WTC11 (cell line): Measurements from ENCODE around the gene TUBE1. TPM values are rescaled to one million over a fixed set of nuclear protein-coding genes. Genes with fewer than 3 reads are reported as not detected.

Source experiments
- ATAC-seq: fragments of 200-7000 bp; cut with Tn5 transposase; 2 replicates; pipeline ENCODE4 v1.10.0; 2021; ENCODE audit warnings: mild to moderate bottlenecking, moderate library complexity
- CTCF ChIA-PET: fragments of 300-600 bp; sonication (Branson Sonifier 250); formaldehyde crosslinking; loops from one replicate; lab custom pipeline; 2021; ENCODE audit warnings: antibody characterized with exemption; lab: Charles Lee
- POLR2A ChIA-PET: fragments of 350-600 bp; sonication (Branson Sonifier 250); formaldehyde crosslinking; loops from one replicate; lab custom pipeline; 2021; ENCODE audit warnings: antibody characterized with exemption; lab: Charles Lee
- DNase-seq: peaks from one replicate; pipeline ENCODE4 v3.0.0; 2021; ENCODE audit warnings: low spot score
- H3K27ac Mint-ChIP-seq: 2 replicates; pipeline ENCODE4 v1.8.0; 2021; ENCODE audit warnings: mixed read lengths
- H3K27me3 Mint-ChIP-seq: 2 replicates; pipeline ENCODE4 v1.8.0; 2021; ENCODE audit warnings: low read depth, mild to moderate bottlenecking, moderate library complexity, mixed read lengths
- H3K36me3 Mint-ChIP-seq: 2 replicates; pipeline ENCODE4 v1.8.0; 2021; ENCODE audit warnings: mixed read lengths
- H3K4me1 Mint-ChIP-seq: 2 replicates; pipeline ENCODE4 v1.8.0; 2022; ENCODE audit warnings: mixed read lengths
- H3K4me3 Mint-ChIP-seq: 2 replicates; pipeline ENCODE4 v1.8.0; 2021; ENCODE audit warnings: mild to moderate bottlenecking, moderate library complexity, mixed read lengths
- H3K9me3 Mint-ChIP-seq: 2 replicates; pipeline ENCODE4 v1.8.0; 2021; ENCODE audit warnings: mixed read lengths
- GABPB1 ChIP-seq: sonication (generic); formaldehyde crosslinking; IDR thresholded peaks from 2 replicates; pipeline ENCODE4 v1.8.1; 2023; ENCODE audit warnings: mild to moderate bottlenecking, missing genetic modification reagents
- MYBL2 ChIP-seq: sonication (generic); formaldehyde crosslinking; IDR thresholded peaks from 2 replicates; pipeline ENCODE4 v1.8.1; 2023; ENCODE audit warnings: mild to moderate bottlenecking, moderate library complexity, missing genetic modification reagents
- NR3C1 ChIP-seq: sonication (generic); formaldehyde crosslinking; conservative IDR thresholded peaks from 2 replicates; pipeline ENCODE4 v1.8.1; 2023; ENCODE audit warnings: low read depth, mild to moderate bottlenecking, missing genetic modification reagents
- TCF7 ChIP-seq: sonication (generic); formaldehyde crosslinking; IDR thresholded peaks from 2 replicates; pipeline ENCODE4 v1.8.0; 2022; ENCODE audit warnings: mild to moderate bottlenecking, low read depth, missing genetic modification reagents, moderate library complexity
- TEAD1 ChIP-seq: sonication (generic); formaldehyde crosslinking; IDR thresholded peaks from 2 replicates; pipeline ENCODE4 v1.8.0; 2022; ENCODE audit warnings: mild to moderate bottlenecking, missing genetic modification reagents
- TP53 ChIP-seq: sonication (generic); formaldehyde crosslinking; IDR thresholded peaks from 2 replicates; pipeline ENCODE4 v1.8.1; 2023; ENCODE audit warnings: mild to moderate bottlenecking, missing genetic modification reagents
- total RNA-seq: library from RNA; stranded (reverse); gene quantifications from 3 replicates; pipeline ENCODE4 v1.2.3, GENCODE V29; 2021
- TF ChIP-seq, protein P1 (sequence below): sonication (generic); formaldehyde crosslinking; IDR thresholded peaks from 2 replicates; pipeline ENCODE4 v1.8.1; 2022; ENCODE audit warnings: low read depth, missing genetic modification reagents, borderline replicate concordance
- TF ChIP-seq, protein P2 (sequence below): sonication (generic); formaldehyde crosslinking; IDR thresholded peaks from 2 replicates; pipeline ENCODE4 v1.8.1; 2023; ENCODE audit warnings: mild to moderate bottlenecking, moderate library complexity, missing genetic modification reagents
- TF ChIP-seq, protein P3 (sequence below): sonication (generic); formaldehyde crosslinking; IDR thresholded peaks from 2 replicates; pipeline ENCODE4 v1.8.0; 2022; ENCODE audit warnings: mild to moderate bottlenecking, missing genetic modification reagents
- TF ChIP-seq, protein P4 (sequence below): sonication (generic); formaldehyde crosslinking; conservative IDR thresholded peaks from 2 replicates; pipeline ENCODE4 v1.8.1; 2023; ENCODE audit warnings: mild to moderate bottlenecking, low read depth, missing genetic modification reagents, moderate library complexity
- TF ChIP-seq, protein P5 (sequence below): sonication (generic); formaldehyde crosslinking; IDR thresholded peaks from 2 replicates; pipeline ENCODE4 v1.8.1; 2023; ENCODE audit warnings: mild to moderate bottlenecking, missing genetic modification reagents, moderate library complexity
- TF ChIP-seq, protein P6 (sequence below): fragments of 250-450 bp; sonication (Bioruptor Pico); IDR thresholded peaks from 2 replicates; pipeline ENCODE4 v1.9.0; 2021; ENCODE audit warnings: moderate library complexity, mild to moderate bottlenecking, inconsistent platforms, borderline replicate concordance

The TUBE1 gene
- total RNA-seq, 1 experiment from 2014 or later, result 16.9 TPM

DNA sequence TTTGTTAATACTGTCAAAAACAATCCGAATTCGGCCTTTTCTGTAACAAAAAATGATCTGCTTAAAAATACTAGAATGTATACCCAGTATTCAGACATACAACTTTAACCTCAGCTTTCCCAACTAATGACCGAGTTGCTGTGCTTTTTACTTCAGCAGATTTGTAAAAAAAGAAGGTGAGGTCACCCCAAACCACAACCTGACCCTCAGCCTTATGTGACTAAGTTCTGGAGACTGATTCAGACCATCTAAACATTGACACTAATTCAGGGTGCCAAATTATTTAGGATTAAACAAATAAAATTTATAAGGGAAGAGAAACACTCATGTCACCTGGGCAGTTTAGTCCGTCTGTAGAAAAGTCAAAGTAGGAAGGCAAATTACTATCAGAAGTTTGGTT is 25.7 kb downstream of the TUBE1 start:
- ChIA-PET POLR2A (no interaction called here), CTCF (interaction anchor here (1.5 kb wide), 1 partner anchor 54 kb away, joined by 3 read pairs; no protein-coding TSS in a partner anchor)
- TF ChIP-seq, protein P1, sequence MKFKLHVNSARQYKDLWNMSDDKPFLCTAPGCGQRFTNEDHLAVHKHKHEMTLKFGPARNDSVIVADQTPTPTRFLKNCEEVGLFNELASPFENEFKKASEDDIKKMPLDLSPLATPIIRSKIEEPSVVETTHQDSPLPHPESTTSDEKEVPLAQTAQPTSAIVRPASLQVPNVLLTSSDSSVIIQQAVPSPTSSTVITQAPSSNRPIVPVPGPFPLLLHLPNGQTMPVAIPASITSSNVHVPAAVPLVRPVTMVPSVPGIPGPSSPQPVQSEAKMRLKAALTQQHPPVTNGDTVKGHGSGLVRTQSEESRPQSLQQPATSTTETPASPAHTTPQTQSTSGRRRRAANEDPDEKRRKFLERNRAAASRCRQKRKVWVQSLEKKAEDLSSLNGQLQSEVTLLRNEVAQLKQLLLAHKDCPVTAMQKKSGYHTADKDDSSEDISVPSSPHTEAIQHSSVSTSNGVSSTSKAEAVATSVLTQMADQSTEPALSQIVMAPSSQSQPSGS, result no peak
- no peak for TF ChIP-seq NR3C1 (CRISPR knock-in tag)
- Mint-ChIP-seq H3K9me3 (no peaks in the 10 kb centered on the region), H3K27ac (no peak overlapping the region), H3K4me1 (no peaks in the 10 kb centered on the region), H3K4me3 (no peak overlapping the region), H3K36me3 (no peaks in the 10 kb centered on the region), H3K27me3 (no peaks in the 10 kb centered on the region)
- DNase-seq (no peak), ATAC-seq (no peak)

DNA sequence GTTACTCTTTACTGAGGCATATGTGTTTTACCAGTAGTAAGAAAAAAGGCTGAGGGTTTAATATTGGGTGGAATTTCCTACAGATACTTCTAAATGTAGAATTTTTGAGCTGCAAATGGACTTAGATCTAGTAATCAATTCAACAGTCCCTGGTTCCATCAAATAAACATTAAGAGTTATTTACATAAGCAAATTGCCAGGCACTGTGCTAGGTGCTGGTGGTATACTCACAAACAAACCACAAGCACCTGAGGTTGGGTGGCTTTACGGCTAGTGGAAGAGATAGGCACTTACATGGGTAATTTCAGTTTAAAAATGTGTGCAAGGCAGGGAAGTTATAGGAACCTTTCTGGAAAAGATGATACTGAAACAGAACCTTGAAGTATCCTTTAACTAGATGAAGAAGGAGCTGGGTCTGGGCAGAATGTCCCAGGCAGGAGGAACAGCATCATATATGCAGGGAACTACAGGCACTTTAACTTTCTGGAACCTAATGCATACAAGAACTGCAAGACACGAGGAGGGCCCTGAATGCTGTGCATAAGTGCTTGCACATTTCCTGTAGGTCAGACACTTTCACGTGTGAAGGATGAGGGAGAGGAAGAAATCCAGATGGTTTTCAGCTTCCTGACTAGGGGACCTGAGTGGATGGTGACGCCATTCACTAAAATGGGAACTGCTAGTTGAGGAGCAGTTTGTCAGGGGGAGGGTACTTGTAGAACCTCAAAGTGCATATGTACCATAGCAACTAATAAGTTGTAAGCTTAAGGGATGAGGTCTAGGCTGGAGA is 28.8 kb downstream of the TUBE1 start:
- POLR2A ChIA-PET, result no interaction called here
- CTCF ChIA-PET, result no interaction called here

More for the DNA sequence above, 28.8 kb downstream of the TUBE1 start:
- Mint-ChIP-seq H3K27me3 (no peaks in the 10 kb centered on the region), H3K4me1 (no peaks in the 10 kb centered on the region), H3K27ac (no peak overlapping the region), H3K4me3 (no peak overlapping the region), H3K36me3 (no peaks in the 10 kb centered on the region)
- ATAC-seq, result no peak
- DNase-seq, result no peak
- TF ChIP-seq, protein P2, sequence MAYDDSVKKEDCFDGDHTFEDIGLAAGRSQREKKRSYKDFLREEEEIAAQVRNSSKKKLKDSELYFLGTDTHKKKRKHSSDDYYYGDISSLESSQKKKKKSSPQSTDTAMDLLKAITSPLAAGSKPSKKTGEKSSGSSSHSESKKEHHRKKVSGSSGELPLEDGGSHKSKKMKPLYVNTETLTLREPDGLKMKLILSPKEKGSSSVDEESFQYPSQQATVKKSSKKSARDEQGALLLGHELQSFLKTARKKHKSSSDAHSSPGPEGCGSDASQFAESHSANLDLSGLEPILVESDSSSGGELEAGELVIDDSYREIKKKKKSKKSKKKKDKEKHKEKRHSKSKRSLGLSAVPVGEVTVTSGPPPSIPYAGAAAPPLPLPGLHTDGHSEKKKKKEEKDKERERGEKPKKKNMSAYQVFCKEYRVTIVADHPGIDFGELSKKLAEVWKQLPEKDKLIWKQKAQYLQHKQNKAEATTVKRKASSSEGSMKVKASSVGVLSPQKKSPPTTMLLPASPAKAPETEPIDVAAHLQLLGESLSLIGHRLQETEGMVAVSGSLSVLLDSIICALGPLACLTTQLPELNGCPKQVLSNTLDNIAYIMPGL (CRISPR knock-in tag), result no peak
- no peak for TF ChIP-seq TCF7
- no peak for TF ChIP-seq TP53
- TF ChIP-seq, protein P3, sequence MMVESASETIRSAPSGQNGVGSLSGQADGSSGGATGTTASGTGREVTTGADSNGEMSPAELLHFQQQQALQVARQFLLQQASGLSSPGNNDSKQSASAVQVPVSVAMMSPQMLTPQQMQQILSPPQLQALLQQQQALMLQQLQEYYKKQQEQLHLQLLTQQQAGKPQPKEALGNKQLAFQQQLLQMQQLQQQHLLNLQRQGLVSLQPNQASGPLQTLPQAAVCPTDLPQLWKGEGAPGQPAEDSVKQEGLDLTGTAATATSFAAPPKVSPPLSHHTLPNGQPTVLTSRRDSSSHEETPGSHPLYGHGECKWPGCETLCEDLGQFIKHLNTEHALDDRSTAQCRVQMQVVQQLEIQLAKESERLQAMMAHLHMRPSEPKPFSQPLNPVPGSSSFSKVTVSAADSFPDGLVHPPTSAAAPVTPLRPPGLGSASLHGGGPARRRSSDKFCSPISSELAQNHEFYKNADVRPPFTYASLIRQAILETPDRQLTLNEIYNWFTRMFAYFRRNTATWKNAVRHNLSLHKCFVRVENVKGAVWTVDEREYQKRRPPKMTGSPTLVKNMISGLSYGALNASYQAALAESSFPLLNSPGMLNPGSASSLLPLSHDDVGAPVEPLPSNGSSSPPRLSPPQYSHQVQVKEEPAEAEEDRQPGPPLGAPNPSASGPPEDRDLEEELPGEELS (CRISPR knock-in tag), result no peak
- no peak for TF ChIP-seq GABPB1
- no peak for TF ChIP-seq TEAD1 (CRISPR knock-in tag)
- TF ChIP-seq, protein P4, sequence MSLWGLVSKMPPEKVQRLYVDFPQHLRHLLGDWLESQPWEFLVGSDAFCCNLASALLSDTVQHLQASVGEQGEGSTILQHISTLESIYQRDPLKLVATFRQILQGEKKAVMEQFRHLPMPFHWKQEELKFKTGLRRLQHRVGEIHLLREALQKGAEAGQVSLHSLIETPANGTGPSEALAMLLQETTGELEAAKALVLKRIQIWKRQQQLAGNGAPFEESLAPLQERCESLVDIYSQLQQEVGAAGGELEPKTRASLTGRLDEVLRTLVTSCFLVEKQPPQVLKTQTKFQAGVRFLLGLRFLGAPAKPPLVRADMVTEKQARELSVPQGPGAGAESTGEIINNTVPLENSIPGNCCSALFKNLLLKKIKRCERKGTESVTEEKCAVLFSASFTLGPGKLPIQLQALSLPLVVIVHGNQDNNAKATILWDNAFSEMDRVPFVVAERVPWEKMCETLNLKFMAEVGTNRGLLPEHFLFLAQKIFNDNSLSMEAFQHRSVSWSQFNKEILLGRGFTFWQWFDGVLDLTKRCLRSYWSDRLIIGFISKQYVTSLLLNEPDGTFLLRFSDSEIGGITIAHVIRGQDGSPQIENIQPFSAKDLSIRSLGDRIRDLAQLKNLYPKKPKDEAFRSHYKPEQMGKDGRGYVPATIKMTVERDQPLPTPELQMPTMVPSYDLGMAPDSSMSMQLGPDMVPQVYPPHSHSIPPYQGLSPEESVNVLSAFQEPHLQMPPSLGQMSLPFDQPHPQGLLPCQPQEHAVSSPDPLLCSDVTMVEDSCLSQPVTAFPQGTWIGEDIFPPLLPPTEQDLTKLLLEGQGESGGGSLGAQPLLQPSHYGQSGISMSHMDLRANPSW (CRISPR knock-in tag), result no peak
- no peak for TF ChIP-seq MYBL2
- TF ChIP-seq, protein P5, sequence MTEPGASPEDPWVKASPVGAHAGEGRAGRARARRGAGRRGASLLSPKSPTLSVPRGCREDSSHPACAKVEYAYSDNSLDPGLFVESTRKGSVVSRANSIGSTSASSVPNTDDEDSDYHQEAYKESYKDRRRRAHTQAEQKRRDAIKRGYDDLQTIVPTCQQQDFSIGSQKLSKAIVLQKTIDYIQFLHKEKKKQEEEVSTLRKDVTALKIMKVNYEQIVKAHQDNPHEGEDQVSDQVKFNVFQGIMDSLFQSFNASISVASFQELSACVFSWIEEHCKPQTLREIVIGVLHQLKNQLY (CRISPR knock-in tag), result no peak
- TF ChIP-seq, protein P6, sequence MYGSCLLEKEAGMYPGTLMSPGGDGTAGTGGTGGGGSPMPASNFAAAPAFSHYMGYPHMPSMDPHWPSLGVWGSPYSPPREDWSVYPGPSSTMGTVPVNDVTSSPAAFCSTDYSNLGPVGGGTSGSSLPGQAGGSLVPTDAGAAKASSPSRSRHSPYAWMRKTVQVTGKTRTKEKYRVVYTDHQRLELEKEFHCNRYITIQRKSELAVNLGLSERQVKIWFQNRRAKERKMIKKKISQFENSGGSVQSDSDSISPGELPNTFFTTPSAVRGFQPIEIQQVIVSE (CRISPR knock-in tag), result no peak
- TF ChIP-seq, all 79 proteins: peak for 0
- H3K9me3 Mint-ChIP-seq, result no peaks in the 10 kb centered on the region
